HG03066 (cell line): ENCODE results near the gene TNFRSF21.

Source experiments
- ATAC-seq: cut with Tn5 transposase; IDR thresholded peaks from one replicate; pipeline ENCODE4 v1.9.1; 2021; ENCODE audit warnings: low read depth; ENCODE audit not compliant: unreplicated experiment

TNFRSF21 gene

GRCh38 chr6:47187893-47188587 lies 121.7 kb downstream of the TNFRSF21 start:
- ATAC-seq: no peak

GRCh38 chr6:47187113-47187512 lies 122.6 kb downstream of the TNFRSF21 start:
- no peak for ATAC-seq

DNA sequence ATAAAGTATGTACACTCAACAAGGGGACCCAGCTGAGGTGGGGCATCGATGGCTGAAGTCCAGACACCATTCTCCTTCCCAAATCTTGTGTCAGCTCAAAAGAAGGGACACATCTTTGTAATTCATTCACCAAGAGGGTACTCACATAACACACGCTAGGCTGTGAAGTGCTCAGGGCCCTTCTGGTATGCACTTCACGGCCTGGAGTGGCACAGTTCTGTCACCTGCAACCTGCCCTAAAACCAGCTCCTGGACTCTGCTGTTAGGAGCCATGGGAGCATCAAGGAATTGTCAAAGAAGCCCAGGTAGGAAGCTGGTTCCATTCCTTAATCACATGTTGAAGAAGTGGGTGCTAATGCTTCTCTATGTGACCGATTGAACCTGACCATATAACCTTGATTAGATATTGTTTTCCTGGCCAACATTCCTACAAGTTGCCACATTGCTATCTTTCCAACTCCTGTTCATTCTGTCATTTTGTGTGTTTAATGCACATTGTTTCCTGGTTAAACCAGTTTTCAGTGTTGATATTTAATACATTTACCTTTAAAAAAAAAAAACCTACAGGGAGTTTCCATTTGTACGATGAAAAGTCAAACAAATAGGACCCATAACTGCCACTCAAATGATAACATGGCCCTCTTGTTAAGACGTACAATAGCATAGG lies 127.3 kb downstream of the TNFRSF21 start:
- no peak for ATAC-seq

GRCh38 chr6:47181681-47182080 lies 128.0 kb downstream of the TNFRSF21 start:
- no peak for ATAC-seq
